Measurements from ENCODE around the gene ELMO1. TPM values are rescaled to one million over a fixed set of nuclear protein-coding genes. Genes with fewer than 3 reads are reported as not detected.

The ELMO1 gene
- total RNA-seq, 1 experiment from 2014 or later, result not detected

- H3K9me3 ChIP-seq (ENCODE audit: low read depth, low read length, poor library complexity, severe bottlenecking), result no peaks in the 10 kb centered on the region
Observed at GRCh38 chr7:37379546-37380277, 69.0 kb downstream of the ELMO1 start.

GRCh38 chr7:37377231-37377630, 71.4 kb downstream of the ELMO1 start:
- BruUV-seq (replicated peaks), result no TSS peak
- intact Hi-C loops (cut with micrococcal nuclease; ENCODE audit: unreplicated experiment), result no loop called here
- Histone ChIP-seq H3K27ac (ENCODE audit: low read depth, low read length, poor library complexity, severe bottlenecking) (no peak overlapping the region), H3K4me1 (ENCODE audit: insufficient read depth, low read length, poor library complexity, severe bottlenecking) (no peaks in the 10 kb centered on the region), H3K9me3 (ENCODE audit: low read depth, low read length, poor library complexity, severe bottlenecking) (no peaks in the 10 kb centered on the region), H3K4me3 (ENCODE audit: low read depth, low read length, poor library complexity, severe bottlenecking) (no peak overlapping the region), H3K36me3 (ENCODE audit: insufficient read depth, low read length, poor library complexity, severe bottlenecking) (no peaks in the 10 kb centered on the region), H3K27me3 (replicated peaks; ENCODE audit: insufficient read depth, low read depth, low read length, poor library complexity) (no peaks in the 10 kb centered on the region)
- ChIA-PET CTCF (no interaction called here), POLR2A (ENCODE audit: low non-redundant PET) (no interaction called here)
- no peak for DNase-seq (ENCODE audit: low spot score)
- TF ChIP-seq EZH2 (IDR thresholded peaks at IDR 0.05; ENCODE audit: borderline replicate concordance, low read depth, low read length, poor library complexity, severe bottlenecking), result no peak
- no peak for TF ChIP-seq CTCF (conservative IDR thresholded peaks at IDR 0.05; ENCODE audit: low read depth, low read length)

More at GRCh38 chr7:37379546-37380277, 69.0 kb downstream of the ELMO1 start:
- Histone ChIP-seq H3K27ac (ENCODE audit: low read depth, low read length, poor library complexity, severe bottlenecking) (no peak overlapping the region), H3K4me3 (ENCODE audit: low read depth, low read length, poor library complexity, severe bottlenecking) (no peak overlapping the region), H3K27me3 (replicated peaks; ENCODE audit: insufficient read depth, low read depth, low read length, poor library complexity) (no peaks in the 10 kb centered on the region), H3K36me3 (ENCODE audit: insufficient read depth, low read length, poor library complexity, severe bottlenecking) (no peaks in the 10 kb centered on the region), H3K4me1 (ENCODE audit: insufficient read depth, low read length, poor library complexity, severe bottlenecking) (no peaks in the 10 kb centered on the region)
- intact Hi-C loops (cut with micrococcal nuclease; ENCODE audit: unreplicated experiment), result no loop called here
- no peak for DNase-seq (ENCODE audit: low spot score)
- no peak for TF ChIP-seq EZH2 (IDR thresholded peaks at IDR 0.05; ENCODE audit: borderline replicate concordance, low read depth, low read length, poor library complexity, severe bottlenecking)
- TF ChIP-seq CTCF (conservative IDR thresholded peaks at IDR 0.05; ENCODE audit: low read depth, low read length), result no peak
- no TSS peak for BruUV-seq (replicated peaks)
- CTCF ChIA-PET, result no interaction called here
- POLR2A ChIA-PET (ENCODE audit: low non-redundant PET), result no interaction called here

- POLR2A ChIA-PET (ENCODE audit: low non-redundant PET), result no interaction called here
- BruUV-seq (replicated peaks), result no TSS peak
- no peak for DNase-seq (ENCODE audit: low spot score)
- TF ChIP-seq CTCF (conservative IDR thresholded peaks at IDR 0.05; ENCODE audit: low read depth, low read length) (no peak), EZH2 (IDR thresholded peaks at IDR 0.05; ENCODE audit: borderline replicate concordance, low read depth, low read length, poor library complexity, severe bottlenecking) (no peak)
- Histone ChIP-seq H3K4me1 (ENCODE audit: insufficient read depth, low read length, poor library complexity, severe bottlenecking) (no peaks in the 10 kb centered on the region), H3K4me3 (ENCODE audit: low read depth, low read length, poor library complexity, severe bottlenecking) (no peak overlapping the region), H3K27ac (ENCODE audit: low read depth, low read length, poor library complexity, severe bottlenecking) (no peak overlapping the region), H3K9me3 (ENCODE audit: low read depth, low read length, poor library complexity, severe bottlenecking) (no peaks in the 10 kb centered on the region), H3K27me3 (replicated peaks; ENCODE audit: insufficient read depth, low read depth, low read length, poor library complexity) (no peaks in the 10 kb centered on the region), H3K36me3 (ENCODE audit: insufficient read depth, low read length, poor library complexity, severe bottlenecking) (no peaks in the 10 kb centered on the region)
- CTCF ChIA-PET, result no interaction called here
- intact Hi-C loops (cut with micrococcal nuclease; ENCODE audit: unreplicated experiment), result no loop called here
Observed at GRCh38 chr7:37376386-37376785, 72.3 kb downstream of the ELMO1 start.

Data from A673 (cell line).